PC-3 (cell line): Measurements from ENCODE around the gene PKP3. TPM values are rescaled to one million over a fixed set of nuclear protein-coding genes. Genes with fewer than 3 reads are reported as not detected.

ENCODE experiments used
- ATAC-seq: fragments of 200-7000 bp; cut with Tn5 transposase; 2 replicates; pipeline ENCODE4 v1.9.1; 2020; ENCODE audit warnings: mild to moderate bottlenecking, moderate library complexity
- BruUV-seq: library from RNA; stranded (reverse); fragments of 400-500 nt; replicated peaks from 2 replicates; lab custom pipeline; 2021; lab: Mats Ljungman, UMichigan
- CTCF ChIA-PET: fragments of 300-600 bp; sonication (Branson Sonifier 250); formaldehyde crosslinking; loops from one replicate; lab custom pipeline; 2022; ENCODE audit warnings: antibody characterized with exemption; lab: Charles Lee
- POLR2A ChIA-PET: fragments of 300-600 bp; sonication (Branson Sonifier 250); formaldehyde crosslinking; loops from one replicate; lab custom pipeline; 2022; ENCODE audit warnings: antibody characterized with exemption; ENCODE audit not compliant: unreplicated experiment; lab: Charles Lee
- DNase-seq: peaks from one replicate; pipeline ENCODE4 v3.0.0-alpha.2; 2015
- H2AFZ ChIP-seq: fragments of 300-600 bp; sonication (generic); 2 replicates; pipeline ENCODE4 v1.6.0; 2016; ENCODE audit warnings: antibody characterized with exemption, low read length
- H3F3A ChIP-seq: fragments of 300-600 bp; sonication (generic); one replicate; pipeline ENCODE4 v1.6.0; 2017; ENCODE audit warnings: antibody characterized with exemption, low read length, control low read depth, mild to moderate bottlenecking; ENCODE audit not compliant: unreplicated experiment
- H3K27ac ChIP-seq: fragments of 300-600 bp; sonication (generic); 2 replicates; pipeline ENCODE4 v1.5.1; 2016; ENCODE audit warnings: mild to moderate bottlenecking, low read length
- H3K27me3 ChIP-seq: fragments of 300-600 bp; sonication (generic); 2 replicates; pipeline ENCODE4 v1.6.1; 2016; ENCODE audit warnings: low read length, mixed read lengths
- H3K36me3 ChIP-seq: fragments of 300-600 bp; sonication (generic); 2 replicates; pipeline ENCODE4 v1.6.1; 2016; ENCODE audit warnings: low read depth, mixed run types, low read length, mixed read lengths
- H3K4me1 ChIP-seq: fragments of 300-600 bp; sonication (generic); 2 replicates; pipeline ENCODE4 v1.5.1; 2016; ENCODE audit warnings: low read length; ENCODE audit not compliant: insufficient read depth
- H3K4me2 ChIP-seq: fragments of 300-600 bp; sonication (generic); 2 replicates; pipeline ENCODE4 v1.6.0; 2016; ENCODE audit warnings: low read length
- H3K4me3 ChIP-seq: fragments of 300-600 bp; sonication (generic); 2 replicates; pipeline ENCODE4 v1.5.1; 2016; ENCODE audit warnings: mild to moderate bottlenecking, low read length, mixed read lengths
- H3K79me2 ChIP-seq: fragments of 300-600 bp; sonication (generic); 2 replicates; pipeline ENCODE4 v1.6.1; 2017; ENCODE audit warnings: low read length, mixed read lengths
- H3K9ac ChIP-seq: fragments of 300-600 bp; sonication (generic); 2 replicates; pipeline ENCODE4 v1.6.0; 2016; ENCODE audit warnings: mild to moderate bottlenecking, low read length
- H3K9me2 ChIP-seq: fragments of 300-600 bp; sonication (generic); replicated peaks from 2 replicates; pipeline ENCODE4 v1.6.1; 2016; ENCODE audit warnings: mixed run types, low read length, mixed read lengths
- H3K9me3 ChIP-seq: fragments of 300-600 bp; sonication (generic); 2 replicates; pipeline ENCODE4 v1.6.1; 2016; ENCODE audit warnings: low read length, mixed read lengths
- H4K20me1 ChIP-seq: fragments of 300-600 bp; sonication (generic); 2 replicates; pipeline ENCODE4 v1.6.1; 2016; ENCODE audit warnings: low read length, mixed read lengths
- CTCF ChIP-seq: fragments of 300-600 bp; sonication (generic); conservative IDR thresholded peaks from 2 replicates; pipeline ENCODE4 v1.5.1; 2017; ENCODE audit warnings: antibody characterized with exemption, low read depth, mild to moderate bottlenecking, low read length
- EZH2 ChIP-seq: fragments of 300-600 bp; sonication (generic); IDR thresholded peaks from one replicate; pipeline ENCODE4 v1.6.1; 2017; ENCODE audit warnings: antibody characterized with exemption, mild to moderate bottlenecking, low read length; ENCODE audit not compliant: unreplicated experiment
- EZH2phosphoT487 ChIP-seq: fragments of 300-600 bp; sonication (generic); IDR thresholded peaks from 2 replicates; pipeline ENCODE4 v1.6.1; 2018; ENCODE audit warnings: mild to moderate bottlenecking, antibody characterized with exemption, low read length, borderline replicate concordance
- intact Hi-C: fragments of 100-400 bp; cut with micrococcal nuclease; formaldehyde crosslinking; loops from 2 replicates; pipeline ENCODE4 v1.9.0; 2023
- total RNA-seq: library from RNA; depleted of rRNA; stranded (reverse); fragments of >200 nt; gene quantifications from 2 replicates; pipeline ENCODE4 v1.2.3, GENCODE V29; 2014

Gene PKP3
- total RNA-seq, 1 experiment from 2014 or later, result 218 TPM

GRCh38 chr11:431921-432320 is 37.9 kb downstream of the PKP3 start:
- no peak overlapping the region for H3K4me3 ChIP-seq
- H3K9me2 ChIP-seq, result no peaks in the 10 kb centered on the region
- H2AFZ ChIP-seq, result no peak overlapping the region
- ChIA-PET POLR2A (no interaction called here), CTCF (no interaction called here)
- ATAC-seq, result no peak
- no peaks in the 10 kb centered on the region for H3K79me2 ChIP-seq
- H4K20me1 ChIP-seq, result no peaks in the 10 kb centered on the region
- H3K27ac ChIP-seq, result no peak overlapping the region
- no peak for DNase-seq
- no peak for TF ChIP-seq EZH2
- TF ChIP-seq CTCF, result no peak
- TF ChIP-seq EZH2phosphoT487, result no peak
- H3K36me3 ChIP-seq, result no peaks in the 10 kb centered on the region
- H3F3A ChIP-seq, result no peaks in the 10 kb centered on the region
- BruUV-seq, result no TSS peak
- H3K9ac ChIP-seq, result no peak overlapping the region
- H3K27me3 ChIP-seq, result no peaks in the 10 kb centered on the region
- H3K9me3 ChIP-seq, result no peaks in the 10 kb centered on the region
- intact Hi-C loops, result no loop called here
- H3K4me1 ChIP-seq, result no peaks in the 10 kb centered on the region
- no peak overlapping the region for H3K4me2 ChIP-seq

- Histone ChIP-seq H3K4me2 (no peak overlapping the region), H3K27me3 (no peaks in the 10 kb centered on the region), H3K4me3 (no peak overlapping the region), H3K79me2 (no peaks in the 10 kb centered on the region), H3K9me2 (no peaks in the 10 kb centered on the region), H3K9me3 (no peaks in the 10 kb centered on the region), H2AFZ (no peak overlapping the region), H3K4me1 (no peaks in the 10 kb centered on the region), H3K27ac (no peak overlapping the region), H4K20me1 (no peaks in the 10 kb centered on the region), H3K9ac (no peak overlapping the region), H3K36me3 (no peaks in the 10 kb centered on the region), H3F3A (no peaks in the 10 kb centered on the region)
- TF ChIP-seq CTCF, result no peak
- TF ChIP-seq EZH2, result no peak
- no peak for TF ChIP-seq EZH2phosphoT487
- intact Hi-C loops, result no loop called here
- DNase-seq (no peak), ATAC-seq (no peak)
- BruUV-seq, result no TSS peak
- ChIA-PET CTCF (no interaction called here), POLR2A (no interaction called here)
These were observed 38.6 kb downstream of the PKP3 start for GRCh38 chr11:432501-433100.

GRCh38 chr11:433111-433510 is 39.1 kb downstream of the PKP3 start:
- no peaks in the 10 kb centered on the region for H3K9me3 ChIP-seq
- no peak for DNase-seq
- no peaks in the 10 kb centered on the region for H3K36me3 ChIP-seq
- H3K4me1 ChIP-seq, result no peaks in the 10 kb centered on the region
- H3K9me2 ChIP-seq, result no peaks in the 10 kb centered on the region
- CTCF ChIA-PET, result no interaction called here
- H3K79me2 ChIP-seq, result no peaks in the 10 kb centered on the region
- H2AFZ ChIP-seq, result no peak overlapping the region
- intact Hi-C loops, result no loop called here
- no peak overlapping the region for H3K4me3 ChIP-seq
- ATAC-seq, result no peak
- TF ChIP-seq EZH2phosphoT487 (no peak), CTCF (no peak), EZH2 (no peak)
- no peak overlapping the region for H3K4me2 ChIP-seq
- no TSS peak for BruUV-seq
- no peaks in the 10 kb centered on the region for H3K27me3 ChIP-seq
- no peaks in the 10 kb centered on the region for H3F3A ChIP-seq
- H3K27ac ChIP-seq, result no peak overlapping the region
- POLR2A ChIA-PET, result no interaction called here
- H4K20me1 ChIP-seq, result no peaks in the 10 kb centered on the region
- H3K9ac ChIP-seq, result no peak overlapping the region
